Measurements from ENCODE around the gene ADCY5.

The ADCY5 gene

GRCh38 chr3:123383091-123384053 lies 65.5 kb downstream of the ADCY5 start:
- ATAC-seq (ENCODE audit: insufficient read depth, low read depth) (no peak), DNase-seq (no peak)
- Histone ChIP-seq H3K27me3 (ENCODE audit: insufficient read depth, low read length, poor library complexity) (peaks cover 43% of the 10 kb centered on the region), H3K4me3 (ENCODE audit: low read depth in 1 of 2, low read length in 2 of 2) (no peak overlapping the region), H3K36me3 (ENCODE audit: insufficient read depth, low read length) (no peaks in the 10 kb centered on the region), H3K9me3 (ENCODE audit: insufficient read depth, low read length, severe bottlenecking) (no peaks in the 10 kb centered on the region), H3K27ac (ENCODE audit: low read length) (no peak overlapping the region), H4K20me1 (ENCODE audit: insufficient read depth, low read length) (no peaks in the 10 kb centered on the region; the same call in 1 of the 2 replicates), H3K4me1 (ENCODE audit: insufficient read depth, low read length) (no peaks in the 10 kb centered on the region), H3K79me2 (ENCODE audit: insufficient read depth, low read length) (no peaks in the 10 kb centered on the region), H3K9ac (ENCODE audit: low read depth, low read length) (no peak overlapping the region), H3K4me2 (ENCODE audit: insufficient read depth, low read length) (no peak overlapping the region), H2AFZ (ENCODE audit: low read depth, low read length) (no peak overlapping the region)
- TF ChIP-seq EZH2 (IDR thresholded peaks at IDR 0.05; ENCODE audit: borderline replicate concordance, low read depth, low read length, severe bottlenecking), result no peak
- TF ChIP-seq, protein P1, sequence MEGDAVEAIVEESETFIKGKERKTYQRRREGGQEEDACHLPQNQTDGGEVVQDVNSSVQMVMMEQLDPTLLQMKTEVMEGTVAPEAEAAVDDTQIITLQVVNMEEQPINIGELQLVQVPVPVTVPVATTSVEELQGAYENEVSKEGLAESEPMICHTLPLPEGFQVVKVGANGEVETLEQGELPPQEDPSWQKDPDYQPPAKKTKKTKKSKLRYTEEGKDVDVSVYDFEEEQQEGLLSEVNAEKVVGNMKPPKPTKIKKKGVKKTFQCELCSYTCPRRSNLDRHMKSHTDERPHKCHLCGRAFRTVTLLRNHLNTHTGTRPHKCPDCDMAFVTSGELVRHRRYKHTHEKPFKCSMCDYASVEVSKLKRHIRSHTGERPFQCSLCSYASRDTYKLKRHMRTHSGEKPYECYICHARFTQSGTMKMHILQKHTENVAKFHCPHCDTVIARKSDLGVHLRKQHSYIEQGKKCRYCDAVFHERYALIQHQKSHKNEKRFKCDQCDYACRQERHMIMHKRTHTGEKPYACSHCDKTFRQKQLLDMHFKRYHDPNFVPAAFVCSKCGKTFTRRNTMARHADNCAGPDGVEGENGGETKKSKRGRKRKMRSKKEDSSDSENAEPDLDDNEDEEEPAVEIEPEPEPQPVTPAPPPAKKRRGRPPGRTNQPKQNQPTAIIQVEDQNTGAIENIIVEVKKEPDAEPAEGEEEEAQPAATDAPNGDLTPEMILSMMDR (IDR thresholded peaks at IDR 0.05; ENCODE audit: borderline replicate concordance, extremely low read depth, low read length, poor library complexity, severe bottlenecking), result no peak

DNA sequence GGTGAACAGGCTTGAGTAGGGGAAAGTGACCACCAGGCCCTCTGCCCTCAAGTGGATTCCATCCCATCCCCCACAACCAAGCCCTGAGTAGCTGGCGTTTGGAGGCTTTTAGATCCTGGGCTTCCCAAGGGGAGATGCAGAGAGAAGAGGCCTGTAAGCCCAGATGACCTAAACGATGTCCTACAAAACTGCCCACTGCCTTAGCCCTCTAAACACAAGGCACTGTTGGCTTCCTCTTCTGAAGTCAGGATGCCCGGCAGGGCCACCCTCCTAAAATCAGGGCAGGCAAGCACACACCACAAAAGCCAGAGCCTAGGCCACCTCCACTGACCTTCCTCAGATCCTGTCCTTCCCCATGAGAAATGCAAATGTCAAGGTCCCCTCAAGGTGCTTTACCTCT lies 68.6 kb downstream of the ADCY5 start:
- Histone ChIP-seq H2AFZ (ENCODE audit: low read depth, low read length) (no peak overlapping the region), H3K4me3 (ENCODE audit: low read depth in 1 of 2, low read length in 2 of 2) (no peak overlapping the region), H3K4me1 (ENCODE audit: insufficient read depth, low read length) (no peaks in the 10 kb centered on the region), H3K4me2 (ENCODE audit: insufficient read depth, low read length) (no peak overlapping the region), H3K79me2 (ENCODE audit: insufficient read depth, low read length) (no peaks in the 10 kb centered on the region), H3K27ac (ENCODE audit: low read length) (no peak overlapping the region), H3K9ac (ENCODE audit: low read depth, low read length) (no peak overlapping the region), H3K27me3 (ENCODE audit: insufficient read depth, low read length, poor library complexity) (peaks cover 19% of the 10 kb centered on the region), H3K36me3 (ENCODE audit: insufficient read depth, low read length) (no peaks in the 10 kb centered on the region), H4K20me1 (ENCODE audit: insufficient read depth, low read length) (no peaks in the 10 kb centered on the region; the same call in 1 of the 2 replicates), H3K9me3 (ENCODE audit: insufficient read depth, low read length, severe bottlenecking) (no peaks in the 10 kb centered on the region)
- ATAC-seq (ENCODE audit: insufficient read depth, low read depth), result no peak
- TF ChIP-seq, protein P1 (IDR thresholded peaks at IDR 0.05; ENCODE audit: borderline replicate concordance, extremely low read depth, low read length, poor library complexity, severe bottlenecking), result no peak
- no peak for TF ChIP-seq EZH2 (IDR thresholded peaks at IDR 0.05; ENCODE audit: borderline replicate concordance, low read depth, low read length, severe bottlenecking)
- DNase-seq, result no peak

GRCh38 chr3:123379041-123379830 lies 69.7 kb downstream of the ADCY5 start:
- no peak overlapping the region for H3K27ac ChIP-seq (ENCODE audit: low read length)
- H3K27me3 ChIP-seq (ENCODE audit: insufficient read depth, low read length, poor library complexity), result peaks cover 16% of the 10 kb centered on the region
- no peak overlapping the region for H3K9ac ChIP-seq (ENCODE audit: low read depth, low read length)
- no peaks in the 10 kb centered on the region; the same call in 1 of the 2 replicates for H4K20me1 ChIP-seq (ENCODE audit: insufficient read depth, low read length)
- ATAC-seq (ENCODE audit: insufficient read depth, low read depth), result no peak
- H3K36me3 ChIP-seq (ENCODE audit: insufficient read depth, low read length), result no peaks in the 10 kb centered on the region
- H3K4me3 ChIP-seq (ENCODE audit: low read depth in 1 of 2, low read length in 2 of 2), result no peak overlapping the region
- no peak overlapping the region for H3K4me2 ChIP-seq (ENCODE audit: insufficient read depth, low read length)
- H3K4me1 ChIP-seq (ENCODE audit: insufficient read depth, low read length), result no peaks in the 10 kb centered on the region
- no peaks in the 10 kb centered on the region for H3K9me3 ChIP-seq (ENCODE audit: insufficient read depth, low read length, severe bottlenecking)
- H3K79me2 ChIP-seq (ENCODE audit: insufficient read depth, low read length), result no peaks in the 10 kb centered on the region
- DNase-seq, result no peak
- no peak overlapping the region for H2AFZ ChIP-seq (ENCODE audit: low read depth, low read length)
- no peak for TF ChIP-seq EZH2 (IDR thresholded peaks at IDR 0.05; ENCODE audit: borderline replicate concordance, low read depth, low read length, severe bottlenecking)
- TF ChIP-seq, protein P1 (IDR thresholded peaks at IDR 0.05; ENCODE audit: borderline replicate concordance, extremely low read depth, low read length, poor library complexity, severe bottlenecking), result no peak
